ENCODE results near the gene SCAMP4.
A peak's percentile ranks its signal among the peaks of the same experiment; 100 is the strongest.

The SCAMP4 gene, protein sequence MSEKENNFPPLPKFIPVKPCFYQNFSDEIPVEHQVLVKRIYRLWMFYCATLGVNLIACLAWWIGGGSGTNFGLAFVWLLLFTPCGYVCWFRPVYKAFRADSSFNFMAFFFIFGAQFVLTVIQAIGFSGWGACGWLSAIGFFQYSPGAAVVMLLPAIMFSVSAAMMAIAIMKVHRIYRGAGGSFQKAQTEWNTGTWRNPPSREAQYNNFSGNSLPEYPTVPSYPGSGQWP

DNA sequence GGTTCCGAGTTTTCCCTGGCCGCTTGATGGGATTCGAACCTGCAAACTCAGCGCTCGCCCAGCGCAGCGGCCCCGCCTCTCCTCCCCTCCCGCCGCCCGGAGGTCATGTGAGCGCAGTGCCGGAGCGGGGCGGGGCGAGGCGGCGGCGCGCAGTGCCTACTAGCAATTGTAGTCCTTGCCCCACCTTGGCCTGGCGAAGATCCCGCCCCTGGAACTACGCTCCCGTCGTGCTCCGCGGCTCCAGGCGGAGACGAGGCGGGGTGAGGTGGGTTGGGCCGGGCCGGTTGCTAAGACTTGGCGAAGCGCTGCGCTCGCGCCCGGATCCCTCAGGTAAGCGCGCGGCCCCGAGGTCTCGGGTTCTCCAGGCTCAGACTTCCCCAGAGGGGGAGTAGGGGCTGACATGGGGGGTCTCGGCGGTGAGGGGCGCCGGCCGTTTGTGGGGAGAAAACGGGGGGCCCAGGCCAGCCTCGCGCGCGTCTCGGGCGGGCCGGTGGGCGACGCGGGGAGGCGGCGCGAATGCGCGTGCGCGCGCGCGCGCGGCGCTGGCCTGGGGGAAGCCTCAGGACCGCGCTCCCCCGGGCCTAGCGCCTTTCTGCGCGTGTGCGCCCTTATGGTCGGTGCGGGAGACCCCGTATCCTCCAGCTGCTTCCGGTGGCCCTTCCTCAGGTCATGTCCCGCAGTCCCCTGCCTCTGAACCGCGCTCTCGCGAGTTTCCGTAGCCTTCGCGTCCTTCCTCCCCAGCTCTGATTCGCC, at the start of gene SCAMP4, which contains the start of gene ADAT3:
TSS of gene SCAMP4 (plus strand) at position 290 of the 753 bp plus-strand sequence. CDS start 9,621 bp downstream, outside the sequence.
TSS of gene ADAT3 (plus strand) at position 290 of the 753 bp plus-strand sequence. CDS start 6,649 bp downstream, outside the sequence.
- DNase-seq: peak; percentile 98 to 99 (median 99)

DNA sequence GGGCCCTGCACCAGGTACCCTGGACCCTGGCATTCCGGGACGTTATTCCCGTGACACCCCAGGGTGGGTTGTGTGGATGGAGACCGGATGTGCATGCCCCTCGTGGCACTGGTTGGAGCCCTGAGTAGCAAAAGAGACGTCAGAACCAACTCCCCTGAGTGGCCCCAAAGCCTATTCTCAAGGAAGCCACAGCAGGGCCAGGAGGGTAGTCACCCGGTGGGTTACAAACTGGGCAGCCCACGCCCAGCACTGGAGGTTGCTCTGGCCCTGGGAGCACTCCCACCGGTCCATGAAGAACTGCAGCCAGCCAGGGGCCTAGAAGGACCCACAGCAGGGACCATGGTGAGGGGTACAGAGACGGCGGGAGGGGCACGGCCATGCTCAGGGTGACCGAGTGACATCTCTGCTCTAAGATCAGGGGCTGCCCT, 49.4 kb upstream of the SCAMP4 start:
- peak in 2 of 3 donors; percentile 27 to 33 for DNase-seq

DNA sequence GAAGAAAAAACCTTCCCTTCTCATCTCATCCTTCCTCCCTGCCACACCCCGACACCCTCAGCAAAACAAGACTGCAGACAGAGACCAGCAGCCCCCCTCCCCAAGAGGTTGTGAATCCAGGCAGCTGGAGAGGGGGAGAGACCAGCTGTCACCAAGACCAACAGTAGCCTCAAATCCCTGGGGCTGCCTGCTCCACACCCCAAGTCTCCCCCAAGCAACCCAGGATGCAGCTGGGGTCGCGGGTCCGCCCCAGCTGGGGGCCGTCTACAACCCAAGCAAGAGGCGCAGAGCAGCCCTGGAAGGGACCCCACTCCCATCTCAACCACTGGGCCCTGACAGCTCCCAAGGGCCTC, 48.9 kb upstream of the SCAMP4 start:
- no peak for DNase-seq

DNA sequence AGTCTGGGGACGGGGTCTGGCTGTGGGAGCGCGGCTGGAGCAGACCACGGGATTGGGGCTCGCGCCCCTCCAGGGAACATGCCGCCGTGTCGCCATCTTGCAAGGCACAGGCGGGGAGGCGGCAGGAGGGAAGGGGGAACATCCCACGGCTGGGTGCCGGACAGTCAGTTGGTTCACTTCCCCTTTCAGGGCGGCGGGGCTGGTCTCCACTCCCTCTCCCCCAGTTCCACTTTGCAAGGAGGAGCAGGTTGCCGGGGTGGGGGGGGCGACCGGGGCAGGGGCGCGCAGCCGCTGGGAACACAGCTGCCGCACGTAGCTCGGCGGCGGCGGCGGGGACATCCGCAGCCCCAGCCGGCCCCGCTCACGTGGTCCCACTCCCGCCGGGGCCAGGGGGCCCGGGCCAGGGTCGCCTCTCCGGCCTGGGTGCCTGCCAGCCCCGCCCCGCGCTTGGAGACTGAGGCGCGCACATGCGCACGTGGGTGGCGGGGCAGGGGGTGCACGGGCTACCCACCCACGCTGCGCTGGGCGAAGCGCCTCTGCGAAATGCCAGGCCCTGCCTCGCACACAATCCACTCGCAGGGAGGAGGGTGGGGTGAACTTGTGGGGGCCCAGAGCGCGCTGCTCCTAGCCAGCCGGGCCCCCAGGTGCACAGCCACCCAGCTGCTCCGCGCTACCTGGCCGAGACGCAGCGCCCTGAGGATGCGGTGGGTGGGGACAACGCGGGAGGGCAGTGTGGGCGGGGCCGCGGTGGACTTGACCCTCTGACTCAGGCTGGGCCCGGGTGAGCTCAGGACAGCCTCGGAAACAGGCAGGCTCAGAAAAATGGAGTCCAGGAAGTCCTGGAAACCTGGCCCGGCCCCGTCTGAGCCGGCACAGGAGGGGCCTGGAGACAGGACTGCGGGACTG, 48.2 kb upstream of the SCAMP4 start:
- peak; percentile 93 to 94 (median 93) for DNase-seq

DNA sequence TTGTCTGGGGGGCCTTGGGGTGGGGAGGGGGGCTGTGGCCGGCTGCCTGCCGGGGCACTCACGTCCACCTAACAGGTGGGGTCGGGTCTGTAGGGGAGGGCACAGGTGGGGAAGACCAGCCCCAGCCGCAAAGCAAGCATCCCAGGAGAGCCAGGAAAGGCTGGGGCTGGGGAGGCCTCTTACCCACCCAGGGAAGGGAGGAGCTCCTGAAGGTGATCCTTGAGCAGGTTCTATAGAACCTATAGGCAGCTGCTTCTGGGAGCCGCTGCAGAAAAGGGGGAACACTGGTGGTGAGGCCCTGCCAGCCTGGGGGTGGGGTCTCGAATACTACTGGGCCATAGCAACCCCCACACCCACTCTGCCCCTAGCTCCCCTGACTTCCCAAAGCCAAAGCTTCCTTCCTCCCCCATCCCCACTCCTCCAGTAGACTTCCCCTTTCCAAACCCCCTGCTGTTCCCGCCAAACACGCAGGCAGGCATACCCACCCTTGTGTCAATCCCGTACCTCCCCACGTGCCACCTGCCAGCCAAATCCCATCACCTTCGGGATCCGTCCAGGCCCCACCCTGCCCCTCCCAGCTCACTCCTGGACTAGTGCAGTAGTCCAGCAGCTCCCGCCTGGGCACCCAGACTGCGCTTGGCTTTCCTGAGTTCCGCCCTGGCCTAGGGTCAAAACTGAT, 47.4 kb upstream of the SCAMP4 start:
- DNase-seq: peak; percentile 34 to 54 (median 42)

DNA sequence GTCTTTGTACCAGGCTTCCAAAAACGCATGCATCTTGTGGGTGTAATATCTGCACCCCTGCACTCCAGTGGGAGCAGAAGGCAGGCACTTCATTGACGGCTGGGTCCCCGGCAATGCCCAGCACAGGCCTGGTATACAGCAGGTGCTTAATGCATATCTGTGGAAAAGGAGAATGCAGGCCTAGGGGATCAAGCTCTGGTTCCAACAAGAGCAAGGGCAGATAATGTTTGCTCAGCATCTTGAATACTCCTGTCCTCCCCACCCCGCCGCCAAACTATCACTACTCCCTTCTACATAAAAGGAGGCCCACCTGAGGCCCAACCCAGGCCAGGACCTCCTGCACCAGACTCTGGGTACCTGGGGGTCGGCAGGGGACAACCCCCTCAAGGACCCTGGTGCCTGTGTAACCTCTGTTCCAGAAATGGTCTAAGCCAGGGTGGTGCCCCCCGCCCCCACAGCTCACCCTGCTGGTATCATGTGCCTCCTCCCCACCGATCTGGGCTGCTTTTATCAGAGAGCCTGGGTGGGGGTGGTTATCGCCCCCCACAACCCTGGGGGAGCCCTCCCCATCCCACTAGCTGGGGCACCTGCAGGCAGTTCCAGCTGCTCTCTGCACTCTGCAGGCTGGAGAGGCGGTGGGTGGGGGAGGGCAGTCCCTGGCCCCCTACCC, 46.7 kb upstream of the SCAMP4 start:
- DNase-seq: no peak

DNA sequence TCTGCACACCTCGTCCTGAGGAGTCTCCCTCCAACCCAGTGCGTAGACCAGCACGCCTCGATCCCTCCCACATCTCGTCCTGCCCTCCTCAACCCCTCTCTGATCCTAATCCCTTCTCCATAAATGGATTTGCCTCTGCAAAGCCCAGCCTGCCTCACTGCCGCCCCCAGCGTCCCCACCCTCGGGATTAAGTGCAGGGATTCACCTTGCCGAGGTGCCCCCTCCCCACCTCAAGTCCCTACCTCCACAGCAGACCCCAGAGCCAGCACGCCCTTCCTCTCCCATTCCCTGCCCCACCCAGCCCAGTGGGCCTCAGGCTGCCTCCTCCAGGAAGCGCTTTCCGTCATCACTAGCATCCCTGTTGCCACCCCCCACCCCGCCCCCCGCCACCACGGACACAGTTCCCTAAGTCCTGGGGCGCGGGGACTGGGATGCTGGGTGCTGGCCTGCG, 45.8 kb upstream of the SCAMP4 start:
- no peak for DNase-seq

DNA sequence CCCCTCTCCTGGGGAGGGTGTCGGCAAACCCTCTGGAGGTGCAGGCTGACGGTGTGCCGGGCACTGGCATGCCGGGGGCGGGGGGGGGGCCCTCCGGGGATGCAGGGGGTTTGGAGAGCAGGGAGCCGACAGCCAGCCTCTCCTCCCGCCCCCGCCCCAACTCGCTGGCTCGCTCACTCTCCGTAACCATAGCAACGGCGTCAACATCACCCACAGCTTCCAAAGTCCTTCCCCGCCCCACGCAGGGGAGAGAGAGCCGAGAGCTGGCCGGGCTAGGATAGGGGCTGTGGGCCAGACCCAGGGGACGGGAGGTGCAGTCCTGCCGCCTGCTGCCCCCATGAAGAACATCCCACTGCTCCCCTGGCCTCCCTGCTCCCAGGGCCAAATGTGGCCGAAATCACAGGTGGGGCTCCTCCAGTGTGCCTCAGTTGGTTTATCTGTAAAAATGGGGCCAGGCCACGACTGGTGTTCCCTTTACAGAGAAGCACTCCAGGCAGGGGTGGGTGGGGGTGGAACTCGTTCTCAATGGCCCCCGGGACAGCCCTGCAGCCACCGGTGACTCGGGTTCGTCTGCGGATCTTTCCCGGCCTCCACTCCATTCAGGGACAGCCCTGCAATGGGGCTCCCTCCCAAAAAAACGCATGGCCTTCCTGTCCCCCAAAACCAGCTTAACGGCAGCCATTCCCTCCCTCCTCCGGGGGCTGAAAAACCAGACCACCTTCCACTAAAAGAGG, 45.0 kb upstream of the SCAMP4 start:
- peak; percentile 81 to 85 (median 83) for DNase-seq

DNA sequence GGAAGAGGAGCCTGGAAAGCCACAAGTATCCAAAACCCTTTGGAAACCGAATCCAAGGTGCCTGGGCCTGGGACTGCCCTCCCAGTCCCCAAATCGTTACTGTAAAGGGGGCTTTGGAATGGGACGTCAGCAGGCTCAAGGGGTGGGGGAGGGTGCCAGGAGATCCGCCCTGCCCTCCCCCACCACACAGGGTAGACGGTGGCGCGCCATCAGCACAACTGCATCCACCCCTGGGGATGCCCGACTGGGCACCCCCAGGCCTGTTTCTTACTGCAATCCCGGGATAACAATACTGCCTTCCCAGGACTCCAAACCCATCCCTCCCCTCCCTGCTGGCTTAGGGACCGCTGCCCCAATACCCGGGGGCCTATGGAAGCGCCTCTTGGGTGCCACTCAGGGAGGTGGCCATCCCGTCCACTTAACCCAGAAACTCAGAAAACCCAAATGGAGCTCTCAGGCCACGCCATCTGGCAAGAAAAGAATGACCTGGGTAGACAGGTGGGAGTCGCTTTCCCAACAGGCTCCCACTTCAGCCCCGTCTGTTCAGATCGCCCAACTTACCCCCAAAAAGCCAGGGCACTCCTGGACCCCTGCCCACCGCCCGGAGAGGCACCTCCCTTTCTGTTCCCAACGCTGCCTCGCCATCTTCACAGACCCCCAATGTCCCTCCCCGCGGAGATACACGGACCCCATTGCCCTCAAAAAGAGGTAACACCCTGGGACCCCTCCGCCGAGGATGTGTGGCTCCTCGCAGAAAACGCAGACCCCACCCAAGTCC, 44.2 kb upstream of the SCAMP4 start:
- no peak for DNase-seq

DNA sequence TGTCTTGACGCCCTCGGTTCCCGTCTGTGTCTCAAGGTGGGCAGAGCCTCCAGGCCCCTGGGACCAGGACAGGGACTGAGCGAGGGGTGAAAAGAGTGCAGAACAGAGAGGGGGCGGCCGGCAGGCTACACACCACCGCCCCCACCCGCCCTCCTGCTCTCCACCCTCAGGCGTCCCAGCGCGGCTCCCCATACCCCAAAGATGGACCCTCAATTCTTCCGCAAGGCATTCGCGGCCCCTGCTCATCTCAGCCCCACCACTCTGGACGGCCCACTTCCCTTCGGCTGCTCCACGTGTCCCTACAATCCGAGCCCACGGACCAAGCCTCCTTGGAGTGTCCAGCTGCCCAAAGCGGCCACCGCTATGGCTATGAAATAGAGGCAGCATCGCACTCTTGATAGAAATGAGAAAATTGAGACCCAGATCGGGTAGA, 43.6 kb upstream of the SCAMP4 start:
- peak; percentile 46 to 58 (median 48) for DNase-seq

DNA sequence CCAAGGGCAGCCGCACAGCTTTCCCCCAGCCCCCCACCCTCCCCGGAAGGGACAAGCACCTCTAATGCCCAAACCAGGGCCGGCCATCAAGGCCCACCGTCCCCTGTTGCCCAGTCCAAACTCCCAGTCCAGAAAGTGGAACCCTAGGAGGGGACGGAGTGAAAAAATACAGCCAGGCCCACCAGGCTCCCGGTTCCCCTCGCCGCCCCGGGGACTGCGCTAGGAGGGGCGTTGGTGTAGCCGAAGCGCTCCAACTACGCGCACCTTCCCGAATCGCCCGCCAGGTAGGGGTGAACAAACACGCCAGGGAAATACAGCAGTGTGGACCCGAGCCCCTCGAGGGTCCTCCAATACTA, 43.2 kb upstream of the SCAMP4 start:
- peak in 1 of 3 donors; percentile 27 for DNase-seq

DNA sequence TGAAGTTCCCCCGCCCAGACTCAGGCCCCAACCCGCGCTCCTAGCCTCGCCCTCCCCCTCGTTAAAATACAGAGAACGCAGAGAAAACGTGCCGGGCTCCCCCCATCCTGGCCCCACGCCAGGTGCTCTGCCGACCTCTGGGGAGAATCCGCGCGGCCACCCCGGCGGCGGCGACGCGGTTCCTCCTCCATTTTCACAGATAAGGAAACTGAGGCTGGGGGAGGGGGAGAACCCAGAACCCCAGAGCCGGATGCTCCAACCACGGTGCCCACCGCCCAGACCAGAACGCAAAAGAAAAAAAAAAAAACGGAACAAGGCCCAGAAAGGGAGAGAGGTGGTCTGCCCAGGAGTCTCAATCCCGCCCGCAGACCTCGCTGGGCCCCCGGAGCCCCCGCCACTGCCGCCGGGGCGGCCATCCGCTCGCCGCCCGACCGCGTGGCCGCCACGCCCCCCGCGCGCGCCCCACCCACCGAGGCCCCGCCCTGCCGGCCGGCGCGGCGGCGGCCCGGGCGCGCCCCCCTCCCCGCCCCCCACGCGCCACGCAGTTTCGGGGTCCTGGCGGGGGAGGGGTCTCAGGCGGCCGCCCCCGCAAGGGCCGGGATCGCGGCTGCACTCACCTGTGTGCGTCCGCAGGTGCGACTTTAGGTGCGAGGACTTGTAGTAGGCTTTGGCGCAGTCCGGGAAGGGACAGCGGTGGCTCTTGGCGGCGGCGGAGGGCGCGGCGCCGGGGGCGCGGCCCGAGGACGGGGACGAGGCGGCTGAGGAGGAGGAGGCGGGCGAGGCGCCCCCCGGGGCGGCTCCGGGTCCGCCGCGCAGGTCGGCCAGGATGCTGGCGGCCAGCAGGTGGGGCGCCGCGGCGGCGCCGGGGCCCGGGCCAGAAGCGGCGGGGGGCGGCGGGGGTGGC, 42.5 kb upstream of the SCAMP4 start:
- DNase-seq: peak; percentile 41 to 86 (median 68)

DNA sequence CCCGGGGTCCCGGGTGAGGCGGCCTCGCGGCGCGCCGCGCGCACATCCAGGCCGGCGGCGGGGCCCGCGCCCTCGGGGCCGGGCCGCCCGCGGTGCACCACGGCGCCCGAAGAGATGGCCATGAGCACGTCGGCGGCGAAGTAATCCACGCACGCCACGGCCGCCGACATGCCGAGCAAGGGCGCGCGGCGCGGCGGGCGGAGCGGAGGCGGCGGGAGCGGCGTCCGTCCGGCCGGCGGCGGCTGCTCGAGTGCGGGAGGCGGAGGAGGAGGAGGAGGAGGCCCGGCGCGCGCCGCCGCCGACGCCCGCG, 41.9 kb upstream of the SCAMP4 start, which contains the start of gene KLF16:
TSS of gene KLF16 (minus strand) at position 252 of the 310 bp plus-strand sequence. CDS start at position 170, 82 bp downstream.
- no peak for DNase-seq

DNA sequence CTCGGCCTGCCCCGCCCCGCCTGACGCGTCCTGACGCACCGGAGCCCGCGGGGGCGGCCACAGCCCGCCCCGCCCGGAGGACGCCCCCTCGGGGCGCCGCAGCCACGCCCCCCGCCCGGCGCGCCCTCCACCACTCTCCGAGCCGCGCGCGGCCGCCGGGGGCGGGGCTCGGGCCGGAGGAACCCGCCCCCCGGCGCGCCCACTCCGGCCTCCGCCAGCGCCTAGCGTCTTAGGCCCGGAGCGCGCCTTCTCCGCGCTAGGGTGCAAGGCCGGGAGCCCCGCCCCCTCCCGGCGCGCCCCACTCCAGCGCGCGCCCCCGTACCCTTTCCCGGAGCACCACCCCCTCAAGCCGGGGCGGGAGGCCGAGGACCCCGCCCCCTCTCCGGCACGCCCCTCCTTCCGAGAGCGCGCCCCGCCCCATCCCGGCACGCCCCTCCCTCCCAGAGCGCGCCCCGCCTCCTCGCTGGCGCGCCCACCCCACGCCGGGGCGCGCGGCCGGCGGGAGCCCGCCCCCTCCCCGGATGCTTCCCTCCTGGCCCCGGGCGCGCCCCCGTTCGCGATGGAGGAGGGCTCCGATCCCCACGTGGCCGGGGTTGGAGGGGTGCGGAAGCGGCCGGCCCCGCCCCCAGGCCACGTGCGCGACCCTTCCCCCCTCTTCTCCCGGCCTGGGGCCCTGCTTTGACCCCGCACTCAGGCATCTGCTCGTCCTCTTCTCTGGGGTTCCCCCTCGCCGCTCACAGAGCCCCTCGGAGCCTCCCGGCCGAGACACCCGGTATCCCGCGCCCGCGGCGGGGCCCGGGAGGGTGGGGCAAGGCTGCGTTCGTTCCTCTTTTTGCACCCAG, 41.3 kb upstream of the SCAMP4 start:
- peak; percentile 96 to 100 (median 98) for DNase-seq

DNA sequence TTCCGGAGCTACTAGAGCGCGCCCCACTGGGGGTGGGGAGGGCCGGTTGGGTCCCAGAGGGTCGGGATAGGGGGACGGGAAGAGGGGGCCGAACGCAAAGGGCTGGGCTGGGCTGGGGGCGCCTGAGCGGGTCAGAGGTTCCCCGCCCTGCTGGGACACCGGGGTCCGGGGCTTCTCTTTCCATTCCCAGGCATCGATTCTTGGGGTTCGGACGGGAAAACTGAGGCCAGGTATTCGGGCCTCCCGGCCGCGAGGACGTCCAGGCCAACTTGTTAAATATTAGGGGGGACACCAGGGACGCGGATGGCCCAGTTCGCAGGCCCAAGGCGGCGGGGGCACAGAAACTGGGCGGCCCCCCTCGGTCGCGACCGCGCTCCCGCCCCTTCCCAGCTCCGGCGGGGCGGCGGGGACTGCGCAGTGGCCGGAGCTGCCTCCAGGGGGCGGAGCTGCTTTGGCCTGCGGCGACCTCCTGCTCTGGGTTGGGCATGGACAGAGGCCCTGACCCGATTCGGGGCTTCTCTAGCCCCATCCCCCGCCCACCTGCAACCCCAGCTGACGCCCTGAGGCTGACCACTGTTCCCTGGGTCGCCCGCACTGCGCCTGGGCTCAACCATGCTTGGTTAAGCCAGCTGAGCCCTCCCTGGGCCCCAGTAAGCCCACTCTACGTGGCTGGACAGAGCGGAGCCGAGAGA, 40.6 kb upstream of the SCAMP4 start:
- peak; percentile 79 to 92 (median 89) for DNase-seq

DNA sequence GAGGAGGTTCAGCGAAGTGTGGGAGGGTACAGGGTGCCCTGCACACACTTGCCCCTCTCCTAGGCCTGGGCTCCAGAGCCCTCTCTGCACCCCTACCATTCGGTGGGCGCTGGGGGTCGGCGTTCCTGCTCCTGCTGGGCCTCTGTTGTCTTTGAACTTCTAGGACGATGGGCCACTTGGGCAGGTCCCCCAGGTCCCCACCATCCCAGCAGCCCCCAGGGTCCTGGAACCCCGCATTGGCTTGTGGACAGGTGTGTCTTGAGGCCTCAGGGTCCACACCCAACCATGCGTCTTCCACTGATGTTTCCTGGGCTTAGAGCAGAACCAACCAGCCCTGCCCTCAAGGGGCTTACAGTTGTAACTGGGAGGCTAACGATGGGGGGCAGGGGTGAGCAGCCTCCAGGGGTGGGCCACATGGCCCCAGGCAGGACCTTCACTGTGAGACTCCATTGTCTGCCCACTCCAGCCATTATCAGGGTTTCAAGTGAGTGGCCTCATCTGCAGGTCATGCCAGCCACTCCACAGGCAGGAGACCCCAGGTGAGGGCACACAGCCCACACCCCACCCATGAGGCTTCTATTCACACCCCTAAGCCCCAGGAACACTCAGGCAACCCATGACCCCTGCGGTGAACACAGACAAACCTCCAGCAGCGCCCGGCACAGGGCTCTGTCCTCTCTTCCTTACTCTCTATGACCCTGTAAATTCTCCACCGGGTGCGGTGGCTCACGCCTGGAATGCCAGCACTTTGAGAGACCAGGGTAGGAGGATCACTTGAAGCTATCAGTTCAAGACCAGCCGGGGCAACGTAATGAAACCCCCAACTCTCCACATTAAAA, 39.8 kb upstream of the SCAMP4 start:
- no peak for DNase-seq

All from suppressor macrophage treated with lipopolysaccharide for 1 hour (primary cell).